CD4-positive, alpha-beta T cell (primary cell): ENCODE measurements around the gene CKMT1B. TPM values are rescaled to one million over a fixed set of nuclear protein-coding genes. Genes with fewer than 3 reads are reported as not detected.
"Not testable (repeated sequence)": the region's sequence is repeated elsewhere in the genome, so short reads cannot be mapped to it uniquely, and the experiment has no call there.

Experiments
- ATAC-seq: fragments of 200-7000 bp; cut with Tn5 transposase; one replicate; pipeline ENCODE4 v1.10.0; 2022; ENCODE audit warnings: mild to moderate bottlenecking; ENCODE audit not compliant: poor library complexity
- CTCF ChIA-PET: fragments of 350-600 bp; sonication (Branson Sonifier 250); formaldehyde crosslinking; loops from one replicate; lab custom pipeline; 2021; ENCODE audit warnings: antibody characterized with exemption, inconsistent platforms; lab: Charles Lee
- POLR2A ChIA-PET: fragments of 350-600 bp; sonication (Branson Sonifier 250); formaldehyde crosslinking; loops from one replicate; lab custom pipeline; 2021; ENCODE audit warnings: antibody characterized with exemption, inconsistent platforms; lab: Charles Lee
- DNase-seq, 14 experiments: peaks; one replicate each; pipeline ENCODE4 v3.0.0-alpha.2; 2013 to 2020; ENCODE audit warnings: mixed read lengths in 2 of 14
- H3K27ac ChIP-seq, 2 donors: one replicate each; pipeline versions ENCODE4 v1.5.1 to v1.7.0; 2013; ENCODE audit warnings: low read length in 2 of 2, low read depth in 1 of 2, mild to moderate bottlenecking in 1 of 2
- H3K27me3 ChIP-seq, 2 experiments: 1 replicate in 1 of 2; 2 replicates in 1 of 2; pipeline versions ENCODE4 v1.6.1 to v1.7.0; 2013; ENCODE audit warnings: low read length in 2 of 2, control low read depth in 1 of 2, mild to moderate bottlenecking in 1 of 2, moderate library complexity in 1 of 2; ENCODE audit not compliant: insufficient read depth in 2 of 2, control insufficient read depth in 1 of 2
- H3K36me3 ChIP-seq: one replicate; pipeline ENCODE4 v1.6.1; 2013; ENCODE audit warnings: low read length, control low read depth; ENCODE audit not compliant: insufficient read depth
- H3K4me1 ChIP-seq: one replicate; pipeline ENCODE4 v1.6.1; 2013; ENCODE audit warnings: low read length, control low read depth; ENCODE audit not compliant: insufficient read depth
- H3K4me3 ChIP-seq: one replicate; pipeline ENCODE4 v1.5.1; 2013; ENCODE audit warnings: mild to moderate bottlenecking, low read length, moderate library complexity
- H3K9me3 ChIP-seq, 2 experiments: 1 replicate in 1 of 2; 2 replicates in 1 of 2; pipeline versions ENCODE4 v1.6.1 to v1.7.0; 2013; ENCODE audit warnings: low read length in 2 of 2, mild to moderate bottlenecking in 2 of 2, control low read depth in 1 of 2, moderate library complexity in 1 of 2; ENCODE audit not compliant: control insufficient read depth in 1 of 2, insufficient read depth in 1 of 2
- H3K27ac Mint-ChIP-seq: one replicate; pipeline ENCODE4 v1.8.0; 2020; ENCODE audit warnings: mixed read lengths
- H3K27me3 Mint-ChIP-seq: one replicate; pipeline ENCODE4 v1.8.0; 2021; ENCODE audit warnings: mixed read lengths
- H3K36me3 Mint-ChIP-seq: one replicate; pipeline ENCODE4 v1.8.0; 2021; ENCODE audit warnings: low read depth, mixed read lengths
- H3K4me1 Mint-ChIP-seq: one replicate; pipeline ENCODE4 v1.8.0; 2021; ENCODE audit warnings: low read depth, mixed read lengths
- H3K4me3 Mint-ChIP-seq: one replicate; pipeline ENCODE4 v1.8.0; 2020; ENCODE audit warnings: mild to moderate bottlenecking, mixed read lengths
- H3K9me3 Mint-ChIP-seq: one replicate; pipeline ENCODE4 v1.8.0; 2020; ENCODE audit warnings: mixed read lengths
- intact Hi-C, 2 experiments: fragments of 100-400 bp; cut with DNase I in 1 of 2; cut with micrococcal nuclease in 1 of 2; formaldehyde crosslinking; loops; one replicate each; pipeline versions ENCODE4 v1.15.1 to v1.9.0; 2023 to 2025; cut with DNase I, micrococcal nuclease
- total RNA-seq, 174 experiments: library from RNA in 2 of 174; stranded (reverse) in 2 of 174; gene quantifications; one replicate each; pipeline ENCODE4 v1.2.3 and lab custom pipeline; 2021 to 2026

The CKMT1B gene
- total RNA-seq, 2 experiments from 2014 or later: not detected

GRCh38 chr15:43592841-43593240, 986 bp upstream of the CKMT1B start:
- H3K9me3 ChIP-seq, H3K4me1 Mint-ChIP-seq, H3K36me3 Mint-ChIP-seq, POLR2A ChIA-PET, H3K27me3 ChIP-seq, H3K27ac Mint-ChIP-seq, H3K9me3 Mint-ChIP-seq, H3K36me3 ChIP-seq, DNase-seq, intact Hi-C loops, H3K4me1 ChIP-seq, H3K4me3 Mint-ChIP-seq, CTCF ChIA-PET, ATAC-seq, H3K27ac ChIP-seq, H3K4me3 ChIP-seq: not testable (repeated sequence)
- peaks cover 13% of the 10 kb centered on the region for H3K27me3 Mint-ChIP-seq

GRCh38 chr15:43599131-43599530, 5.3 kb downstream of the CKMT1B start:
- H3K27me3 ChIP-seq, H3K4me3 Mint-ChIP-seq, H3K4me1 ChIP-seq, intact Hi-C loops, ATAC-seq, H3K27ac ChIP-seq, H3K9me3 ChIP-seq, H3K4me3 ChIP-seq, CTCF ChIA-PET, H3K27ac Mint-ChIP-seq, POLR2A ChIA-PET, H3K36me3 ChIP-seq, H3K9me3 Mint-ChIP-seq, H3K4me1 Mint-ChIP-seq, H3K36me3 Mint-ChIP-seq, DNase-seq: not testable (repeated sequence)
- peaks cover 35% of the 10 kb centered on the region for H3K27me3 Mint-ChIP-seq

DNA sequence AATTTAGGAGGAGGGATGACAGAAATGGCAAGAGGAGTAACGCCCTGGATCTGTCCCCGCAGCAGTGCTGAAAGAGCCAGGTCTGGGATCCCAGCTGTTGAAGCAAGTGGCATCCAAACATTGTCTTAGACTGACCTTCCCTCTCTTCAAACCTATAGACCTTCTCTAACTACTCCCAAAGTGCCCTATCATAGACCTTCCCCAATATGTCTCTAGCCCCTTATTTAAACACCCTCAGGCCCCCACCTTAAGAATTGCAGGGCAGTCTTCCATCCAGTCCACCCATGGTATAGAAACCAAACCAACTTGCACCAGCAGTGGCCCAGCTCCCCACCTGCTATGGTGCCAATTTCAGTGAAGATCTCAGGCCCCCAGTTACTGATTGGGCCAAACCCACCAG, 6.4 kb downstream of the CKMT1B start:
- H3K27ac Mint-ChIP-seq, CTCF ChIA-PET, H3K27me3 ChIP-seq, H3K36me3 ChIP-seq, H3K4me3 ChIP-seq, DNase-seq, H3K4me1 Mint-ChIP-seq, ATAC-seq, POLR2A ChIA-PET, H3K4me3 Mint-ChIP-seq, intact Hi-C loops, H3K36me3 Mint-ChIP-seq, H3K9me3 ChIP-seq, H3K4me1 ChIP-seq, H3K9me3 Mint-ChIP-seq, H3K27ac ChIP-seq: not testable (repeated sequence)
- peaks cover 41% of the 10 kb centered on the region for H3K27me3 Mint-ChIP-seq

GRCh38 chr15:43602233-43602632, 8.4 kb downstream of the CKMT1B start:
- POLR2A ChIA-PET: not testable (repeated sequence)

DNA sequence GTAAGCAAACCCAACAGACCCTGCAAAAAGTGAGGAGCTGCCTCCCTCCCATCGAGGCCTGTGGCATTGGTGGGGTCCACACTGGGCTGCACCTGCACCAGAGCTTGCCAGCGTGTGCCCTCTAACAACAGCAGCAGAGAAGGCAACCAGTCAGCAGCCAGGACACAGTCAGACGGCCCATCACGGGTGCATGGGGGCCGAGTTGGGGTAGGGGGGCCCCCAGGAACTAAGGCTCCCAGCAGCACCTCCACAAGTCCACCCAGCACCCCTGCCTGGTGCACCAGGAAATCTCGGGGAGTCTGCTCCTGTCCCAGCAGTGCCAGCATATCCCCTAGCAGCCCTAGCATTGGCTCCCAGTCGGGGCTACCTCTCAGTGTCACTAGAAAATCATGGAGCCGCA, 23.9 kb downstream of the CKMT1B start:
- H3K36me3 Mint-ChIP-seq: not testable (repeated sequence)

More at GRCh38 chr15:43602233-43602632, 8.4 kb downstream of the CKMT1B start:
- CTCF ChIA-PET, H3K4me3 ChIP-seq, ATAC-seq, H3K9me3 ChIP-seq, H3K36me3 ChIP-seq, DNase-seq, intact Hi-C loops, H3K9me3 Mint-ChIP-seq, H3K36me3 Mint-ChIP-seq, H3K4me3 Mint-ChIP-seq, H3K27ac Mint-ChIP-seq, H3K27me3 ChIP-seq, H3K27ac ChIP-seq, H3K4me1 ChIP-seq, H3K4me1 Mint-ChIP-seq: not testable (repeated sequence)
- peaks cover 35% of the 10 kb centered on the region for H3K27me3 Mint-ChIP-seq

GRCh38 chr15:43618700-43619099, 24.9 kb downstream of the CKMT1B start, which contains the start of gene STRC:
Gene STRC, minus strand, starts transcription at chr15:43618800. Its CDS starts 78 bp downstream, at chr15:43618722.
- H3K36me3 Mint-ChIP-seq, CTCF ChIA-PET, ATAC-seq, intact Hi-C loops, H3K27ac Mint-ChIP-seq, H3K36me3 ChIP-seq, H3K27me3 ChIP-seq, H3K4me1 ChIP-seq, H3K4me3 ChIP-seq, H3K9me3 ChIP-seq, DNase-seq, H3K4me3 Mint-ChIP-seq, H3K4me1 Mint-ChIP-seq, POLR2A ChIA-PET, H3K27ac ChIP-seq, H3K9me3 Mint-ChIP-seq: not testable (repeated sequence)
- H3K27me3 Mint-ChIP-seq: peaks cover 13% of the 10 kb centered on the region

More for the DNA sequence above, 23.9 kb downstream of the CKMT1B start:
- POLR2A ChIA-PET, H3K4me3 ChIP-seq, H3K27ac Mint-ChIP-seq, H3K9me3 ChIP-seq, H3K36me3 ChIP-seq, H3K27ac ChIP-seq, DNase-seq, intact Hi-C loops, H3K4me1 ChIP-seq, H3K27me3 ChIP-seq, ATAC-seq, H3K9me3 Mint-ChIP-seq, H3K4me3 Mint-ChIP-seq, CTCF ChIA-PET, H3K4me1 Mint-ChIP-seq: not testable (repeated sequence)
- H3K27me3 Mint-ChIP-seq: peaks cover 13% of the 10 kb centered on the region

GRCh38 chr15:43622068-43622799, 28.4 kb downstream of the CKMT1B start:
- H3K4me1 Mint-ChIP-seq, H3K36me3 Mint-ChIP-seq, POLR2A ChIA-PET, H3K27ac Mint-ChIP-seq, H3K4me3 Mint-ChIP-seq, CTCF ChIA-PET, H3K4me3 ChIP-seq, H3K9me3 ChIP-seq, H3K4me1 ChIP-seq, intact Hi-C loops, H3K27ac ChIP-seq, H3K27me3 ChIP-seq, ATAC-seq, DNase-seq, H3K9me3 Mint-ChIP-seq, H3K36me3 ChIP-seq: not testable (repeated sequence)
- H3K27me3 Mint-ChIP-seq: peaks cover 19% of the 10 kb centered on the region
